HG02943 (cell line): ENCODE results near the gene PPY.
"Not testable (repeated sequence)": the region's sequence is repeated elsewhere in the genome, so short reads cannot be mapped to it uniquely, and the experiment has no call there.

Source experiments
- ATAC-seq: cut with Tn5 transposase; IDR thresholded peaks from one replicate; pipeline ENCODE4 v1.9.1; 2021; ENCODE audit warnings: mild to moderate bottlenecking, low read depth, moderate library complexity; ENCODE audit not compliant: unreplicated experiment

Gene PPY

GRCh38 chr17:43935204-43935925 lies 6.9 kb downstream of the PPY start:
- ATAC-seq = no peak

DNA sequence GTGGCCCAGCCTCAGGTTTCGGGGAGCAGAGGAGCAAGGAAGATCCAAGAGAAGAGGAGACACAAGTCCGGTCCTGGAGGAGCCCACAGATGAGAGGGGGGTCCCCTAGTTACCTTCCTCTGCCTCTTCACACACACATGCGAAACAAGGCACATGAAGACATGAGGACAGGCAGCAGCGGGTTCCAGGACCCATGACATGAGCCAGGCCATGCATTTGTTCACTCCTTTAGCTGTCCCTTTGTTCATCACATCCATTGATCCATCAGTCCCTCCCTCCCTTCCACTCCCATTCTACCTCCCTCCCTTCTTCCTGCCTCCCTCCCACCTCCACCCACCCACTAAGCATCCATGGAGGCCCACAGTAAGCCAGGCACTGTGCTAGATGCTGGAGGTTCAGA lies 9.4 kb downstream of the PPY start:
- ATAC-seq = no peak

DNA sequence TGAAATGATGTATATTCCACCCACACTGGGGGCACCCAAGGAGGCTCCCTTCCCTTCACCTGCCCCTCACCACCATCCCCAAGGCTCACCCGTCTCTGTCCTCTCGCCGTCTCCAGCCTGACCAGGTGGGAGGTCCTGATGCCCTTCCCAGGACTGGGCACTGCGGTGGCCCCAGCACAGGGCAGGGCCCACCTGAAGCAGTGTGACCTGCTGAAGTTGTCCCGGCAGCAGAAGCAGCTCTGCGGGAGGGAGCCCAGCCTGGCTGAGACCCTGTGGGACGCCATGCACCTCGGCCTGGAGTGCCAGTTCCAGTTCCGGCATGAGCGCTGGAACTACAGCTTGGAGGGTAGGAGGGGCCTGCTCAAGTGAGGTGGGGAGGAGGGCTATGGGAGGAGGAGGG lies 9.9 kb downstream of the PPY start:
- ATAC-seq = no peak

GRCh38 chr17:43931062-43931571 lies 11.2 kb downstream of the PPY start:
- no peak for ATAC-seq

DNA sequence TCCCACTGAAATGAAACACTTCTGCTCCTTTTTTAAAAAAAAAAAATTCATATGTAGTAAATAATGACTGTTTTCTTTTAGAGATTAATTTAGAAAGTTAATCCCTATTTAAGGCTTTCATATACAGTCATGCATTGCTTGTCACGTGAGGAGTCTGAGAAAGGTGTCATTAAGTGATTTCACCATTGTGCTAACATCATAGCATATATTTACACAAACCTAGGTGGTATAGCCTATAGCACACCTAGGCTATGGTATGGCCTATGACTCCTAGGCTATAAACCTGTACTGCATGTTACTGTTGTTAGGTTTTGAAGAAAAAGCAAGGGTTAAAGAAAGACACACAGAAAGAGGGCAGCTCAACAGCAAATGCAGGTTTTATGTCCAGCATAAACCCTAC lies 13.7 kb downstream of the PPY start:
- ATAC-seq = no peak

DNA sequence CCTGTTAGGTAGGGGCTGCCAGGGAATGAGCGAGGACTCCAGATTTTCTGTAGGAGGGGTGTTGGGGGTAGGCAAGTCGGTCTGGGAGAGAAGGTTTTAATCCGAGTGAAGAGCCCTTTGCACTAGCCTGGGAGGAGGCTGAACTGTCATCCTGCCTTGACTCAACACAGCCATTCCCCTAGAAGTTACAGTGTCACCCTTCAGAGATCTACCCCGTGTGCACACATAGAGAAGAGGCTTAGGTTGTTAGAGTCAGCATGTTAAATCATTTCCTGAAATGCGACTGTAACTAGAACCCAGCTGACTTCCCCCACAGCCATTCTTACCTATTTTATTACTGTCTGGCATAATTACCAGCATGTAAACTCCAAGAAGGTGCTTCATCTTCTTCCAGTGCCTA lies 14.3 kb downstream of the PPY start:
- not testable (repeated sequence) for ATAC-seq

GRCh38 chr17:43927060-43927864 lies 15.0 kb downstream of the PPY start:
- ATAC-seq = no peak

DNA sequence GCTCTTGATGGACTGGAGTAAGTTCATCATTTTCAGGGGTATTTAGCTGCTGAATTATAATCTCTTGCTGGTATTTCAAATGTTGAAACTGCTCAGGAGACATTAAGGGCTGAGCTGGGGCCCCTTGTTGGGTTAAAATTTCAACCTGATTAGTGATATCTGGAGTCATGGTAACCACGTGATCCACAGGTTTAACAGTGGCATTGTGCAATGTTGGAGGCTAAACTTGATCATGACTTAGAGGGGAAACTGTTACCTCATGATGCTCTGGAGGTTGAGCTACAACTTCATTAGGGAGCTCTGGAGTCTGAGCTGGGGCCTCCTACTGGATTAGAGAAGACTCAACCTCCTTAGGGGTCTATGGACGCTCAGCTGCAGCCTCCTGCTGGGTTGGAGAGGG lies 17.7 kb downstream of the PPY start:
- ATAC-seq = no peak

DNA sequence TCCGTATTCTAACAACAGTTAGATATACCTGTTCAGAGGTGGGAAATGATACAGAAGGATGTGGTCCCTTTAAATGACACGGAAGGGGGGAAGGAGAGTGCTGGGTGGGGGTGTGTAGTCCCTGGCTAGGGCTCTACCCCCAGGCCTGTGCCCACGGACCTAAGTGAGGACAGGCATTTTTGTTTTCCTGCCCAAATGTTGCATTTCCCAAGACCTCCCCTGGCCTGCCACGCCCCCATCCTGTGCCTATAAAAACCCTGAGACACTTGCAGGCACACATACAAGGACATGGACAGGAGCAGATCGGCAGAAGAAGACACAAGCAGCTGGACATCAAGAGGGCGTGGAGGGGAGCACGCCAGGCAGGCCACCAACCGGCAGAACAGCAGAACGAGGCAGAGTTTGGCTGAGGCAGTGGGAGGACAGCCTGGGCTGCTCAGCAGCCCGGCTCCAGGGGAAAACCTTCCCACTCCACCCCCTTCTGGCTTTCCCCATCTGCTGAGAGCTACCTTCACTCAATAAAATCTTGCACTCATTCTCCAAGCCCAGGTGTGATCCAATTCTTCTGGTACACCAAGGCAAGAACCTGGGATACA lies 21.7 kb downstream of the PPY start:
- ATAC-seq = no peak

- ATAC-seq = no peak
These were observed 24.3 kb downstream of the PPY start for GRCh38 chr17:43918026-43918389.

GRCh38 chr17:43917348-43918025 lies 24.8 kb downstream of the PPY start:
- no peak for ATAC-seq

- ATAC-seq = no peak
These were observed 25.3 kb downstream of the PPY start for GRCh38 chr17:43917016-43917347.

- ATAC-seq = no peak
These were observed 25.9 kb downstream of the PPY start for GRCh38 chr17:43916385-43916784.

DNA sequence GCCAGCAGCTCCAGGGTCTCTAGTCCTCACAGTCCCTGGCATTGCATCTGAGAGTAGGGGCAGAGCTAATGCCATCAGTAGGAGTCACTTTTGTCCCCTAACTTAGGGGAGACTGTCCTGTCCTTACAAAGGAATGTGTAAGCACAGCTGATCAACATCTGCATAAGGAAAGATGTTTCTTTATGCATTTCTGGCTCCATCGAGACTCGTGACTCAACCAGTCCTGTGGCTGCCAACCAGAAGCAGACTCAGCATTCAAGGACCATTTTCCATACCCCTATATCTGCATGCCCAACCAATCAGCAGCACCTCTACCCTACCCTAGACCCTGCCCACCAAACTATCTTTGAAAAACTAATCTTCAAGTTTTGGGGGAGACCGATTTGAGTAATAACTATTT lies 26.7 kb downstream of the PPY start:
- ATAC-seq = no peak

DNA sequence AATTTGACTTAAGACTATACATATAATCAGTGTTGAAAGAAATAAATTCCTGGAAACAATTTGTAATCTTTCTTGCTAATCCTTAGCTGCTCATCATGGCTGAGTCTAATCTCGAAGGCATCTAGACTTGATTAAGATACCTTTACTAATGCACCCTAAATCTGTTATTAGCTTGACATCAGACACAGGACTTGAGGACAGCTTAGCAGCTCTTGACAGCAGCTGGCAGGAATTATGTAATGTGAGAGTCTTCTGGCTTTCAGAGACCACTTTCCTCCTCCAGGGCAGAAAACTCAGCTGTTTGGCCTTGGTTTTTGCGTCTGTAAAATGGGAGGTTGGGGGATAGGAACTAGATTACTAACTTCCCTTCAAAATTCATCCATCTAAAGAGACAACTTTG lies 27.8 kb downstream of the PPY start:
- ATAC-seq = no peak

DNA sequence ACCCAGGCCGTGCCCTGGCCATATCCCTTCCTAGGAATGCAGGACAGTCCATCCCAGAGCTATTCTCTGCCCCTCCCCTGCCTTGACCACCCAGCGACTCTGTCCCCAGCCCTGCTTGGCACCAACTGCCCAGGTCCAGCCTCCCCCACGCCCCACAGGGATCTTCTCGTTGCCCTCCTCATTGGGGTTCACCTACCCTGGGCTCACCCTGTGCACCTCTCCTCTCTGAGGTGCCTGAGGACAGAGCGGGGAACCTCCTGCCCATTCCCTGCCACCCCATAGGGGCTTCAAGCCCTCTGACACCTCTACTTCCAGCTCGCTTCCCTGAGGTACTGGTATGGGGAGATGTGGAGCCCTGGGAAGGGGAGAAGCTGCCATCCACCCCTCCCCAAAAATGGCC lies 28.7 kb downstream of the PPY start:
- ATAC-seq = no peak

DNA sequence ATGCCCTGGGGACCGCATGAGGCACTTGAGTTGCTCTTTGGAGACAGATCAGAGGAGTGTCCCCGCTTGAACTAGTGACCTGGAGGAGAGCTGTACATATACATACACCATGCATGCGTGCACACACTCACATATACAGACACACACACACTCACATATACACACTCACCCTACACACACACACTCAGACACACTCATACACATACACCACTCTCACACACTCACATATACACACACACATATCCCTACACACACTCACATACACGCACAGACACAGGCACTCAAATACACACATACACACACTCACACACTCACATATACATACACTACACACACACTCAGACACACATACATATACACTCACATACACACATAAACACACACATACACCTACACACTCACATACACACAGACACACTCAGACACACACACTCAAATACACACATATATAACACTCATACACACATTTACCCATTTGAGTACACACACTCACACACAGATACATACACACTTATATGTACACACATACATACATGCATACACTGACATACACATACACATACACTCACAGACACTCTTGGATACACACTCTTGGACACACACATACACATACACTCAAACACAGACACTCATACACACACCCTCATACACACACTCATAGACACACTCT lies 29.5 kb downstream of the PPY start:
- ATAC-seq = no peak

GRCh38 chr17:43911904-43912303 lies 30.4 kb downstream of the PPY start:
- ATAC-seq = no peak

DNA sequence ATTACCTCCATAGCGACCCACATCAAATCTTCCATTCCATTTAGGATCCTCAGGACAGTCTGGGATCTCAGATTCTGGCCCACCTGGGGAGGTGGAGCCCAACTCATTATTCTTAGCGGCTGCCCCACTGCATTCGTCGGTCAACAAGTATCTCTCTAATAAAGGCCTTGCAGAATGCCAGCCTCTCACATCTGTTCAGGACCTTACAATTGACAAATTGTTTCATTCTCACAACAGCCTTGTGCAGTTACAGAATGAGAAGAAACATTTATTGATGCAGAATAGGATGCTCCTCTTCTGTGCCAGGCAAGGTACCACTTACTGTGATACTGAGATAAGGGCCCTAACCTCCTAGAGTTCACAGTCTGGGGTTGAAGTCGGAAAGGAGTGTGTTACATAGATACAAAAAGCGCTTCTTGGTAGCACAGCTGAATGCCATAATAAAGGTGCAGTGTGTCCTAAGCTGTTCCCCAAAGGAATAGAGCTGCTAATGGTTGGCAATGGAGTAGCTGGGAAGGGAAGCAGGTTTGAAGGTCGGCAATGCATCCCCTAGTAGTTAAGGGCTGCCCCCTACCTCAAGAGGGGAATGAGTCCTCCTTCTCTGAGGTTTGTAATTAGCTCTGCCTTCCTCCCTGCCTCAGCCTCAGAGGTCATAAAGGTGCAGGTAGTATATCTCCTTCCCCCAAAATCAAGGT lies 32.6 kb downstream of the PPY start:
- ATAC-seq = no peak
